Endothelial cell of umbilical vein (primary cell): ENCODE data around the gene GCH1.

Source experiments
- EZH2 ChIP-seq: IDR thresholded peaks from 2 replicates; pipeline ENCODE4 v1.6.1; 2012; ENCODE audit warnings: borderline replicate concordance, low read depth, mild to moderate bottlenecking, moderate library complexity, low read length, inconsistent platforms; ENCODE audit not compliant: severe bottlenecking
- POLR2A ChIP-seq: IDR thresholded peaks from 2 replicates; pipeline ENCODE4 v1.6.1; 2012; ENCODE audit warnings: low read depth, mild to moderate bottlenecking, control low read depth, low read length
- POLR2AphosphoS5 ChIP-seq: IDR thresholded peaks from 2 replicates; pipeline ENCODE4 v1.6.1; 2012; ENCODE audit warnings: low read depth, mild to moderate bottlenecking, control low read depth, low read length, moderate library complexity; ENCODE audit not compliant: insufficient read depth
- TF ChIP-seq, protein P1 (sequence below), 2 donors: IDR thresholded peaks; 1 replicate in 1 of 2; 2 replicates in 1 of 2; pipeline ENCODE4 v1.5.1; 2011; ENCODE audit warnings: low read length in 2 of 2, mild to moderate bottlenecking in 2 of 2, moderate library complexity in 2 of 2, control low read depth in 1 of 2, inconsistent platforms in 1 of 2, low read depth in 1 of 2; ENCODE audit not compliant: insufficient read depth in 1 of 2; ENCODE audit errors: extremely low read depth in 1 of 2

DNA sequence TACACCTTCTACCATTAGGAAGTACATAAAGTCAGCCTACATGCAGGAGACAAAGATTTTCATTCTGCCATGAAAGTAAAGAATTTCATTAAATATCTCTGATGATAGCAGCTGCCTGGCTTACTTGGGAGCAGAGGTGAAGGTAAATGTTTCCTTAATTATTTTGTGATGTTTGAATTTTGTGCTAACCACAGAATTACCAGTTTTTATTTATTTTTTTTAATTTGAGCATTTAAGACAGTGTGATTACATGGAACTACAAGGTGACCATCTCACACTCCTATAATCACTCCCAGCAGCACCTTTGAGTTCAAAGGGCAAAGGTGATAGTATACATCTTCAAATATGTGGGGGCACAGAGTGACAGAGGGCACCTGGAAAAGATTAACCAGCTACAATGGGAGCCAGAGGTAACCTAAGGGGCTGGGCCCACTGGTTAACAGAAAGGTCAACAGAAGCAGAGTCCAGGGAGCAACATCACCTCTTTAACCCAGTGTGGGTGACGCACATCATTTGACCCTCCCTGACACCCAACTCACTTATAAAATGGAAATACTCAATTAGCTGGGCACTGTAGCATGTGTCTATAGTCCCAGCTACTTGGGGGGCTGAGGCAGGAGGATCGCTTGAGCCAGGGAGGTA lies 65.0 kb downstream of the GCH1 start:
- TF ChIP-seq, protein P1, sequence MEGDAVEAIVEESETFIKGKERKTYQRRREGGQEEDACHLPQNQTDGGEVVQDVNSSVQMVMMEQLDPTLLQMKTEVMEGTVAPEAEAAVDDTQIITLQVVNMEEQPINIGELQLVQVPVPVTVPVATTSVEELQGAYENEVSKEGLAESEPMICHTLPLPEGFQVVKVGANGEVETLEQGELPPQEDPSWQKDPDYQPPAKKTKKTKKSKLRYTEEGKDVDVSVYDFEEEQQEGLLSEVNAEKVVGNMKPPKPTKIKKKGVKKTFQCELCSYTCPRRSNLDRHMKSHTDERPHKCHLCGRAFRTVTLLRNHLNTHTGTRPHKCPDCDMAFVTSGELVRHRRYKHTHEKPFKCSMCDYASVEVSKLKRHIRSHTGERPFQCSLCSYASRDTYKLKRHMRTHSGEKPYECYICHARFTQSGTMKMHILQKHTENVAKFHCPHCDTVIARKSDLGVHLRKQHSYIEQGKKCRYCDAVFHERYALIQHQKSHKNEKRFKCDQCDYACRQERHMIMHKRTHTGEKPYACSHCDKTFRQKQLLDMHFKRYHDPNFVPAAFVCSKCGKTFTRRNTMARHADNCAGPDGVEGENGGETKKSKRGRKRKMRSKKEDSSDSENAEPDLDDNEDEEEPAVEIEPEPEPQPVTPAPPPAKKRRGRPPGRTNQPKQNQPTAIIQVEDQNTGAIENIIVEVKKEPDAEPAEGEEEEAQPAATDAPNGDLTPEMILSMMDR (IDR thresholded peaks at IDR 0.05; ENCODE audit: extremely low read depth in 1 of 2, insufficient read depth in 1 of 2, low read depth in 1 of 2, low read length in 2 of 2) = no peak
- TF ChIP-seq POLR2A (no peak), EZH2 (no peak), POLR2AphosphoS5 (no peak)
